Measurements from ENCODE around the gene FBN3. TPM values are rescaled to one million over a fixed set of nuclear protein-coding genes. Genes with fewer than 3 reads are reported as not detected.

The FBN3 gene
- total and polyA plus RNA-seq, 2 donors (not counting 1 experiment from before 2014, with no cell fraction given) = not detected

- peaks cover 12% of the 10 kb centered on the region for H3K27me3 Mint-ChIP-seq
- Histone ChIP-seq H4K20me1 (ENCODE audit: control insufficient read depth, insufficient read depth, low read length, poor library complexity, severe bottlenecking) (no peaks in the 10 kb centered on the region), H3K9ac (ENCODE audit: low read length) (no peak overlapping the region), H3K27me3 (replicated peaks in 1 of 4; ENCODE audit: control extremely low read depth in 1 of 4, control insufficient read depth in 3 of 4, insufficient read depth in 4 of 4, low read length in 3 of 4) (no peaks in the 10 kb centered on the region), H3K4me2 (replicated peaks; ENCODE audit: low read depth, low read length, poor library complexity, severe bottlenecking) (no peak overlapping the region), H3K4me1 (ENCODE audit: control insufficient read depth in 2 of 2, insufficient read depth in 2 of 2, low read length in 2 of 2) (no peaks in the 10 kb centered on the region), H2AFZ (ENCODE audit: insufficient read depth, low read depth, low read length, poor library complexity, severe bottlenecking) (no peak overlapping the region), H3K79me2 (ENCODE audit: control insufficient read depth, insufficient read depth, low read length) (no peaks in the 10 kb centered on the region), H3K9me3 (ENCODE audit: control extremely low read depth in 1 of 3, control insufficient read depth in 2 of 3, insufficient read depth in 1 of 3, low read length in 2 of 3) (no peaks in the 10 kb centered on the region), H3K4me3 (ENCODE audit: control extremely low read depth in 1 of 5, extremely low read depth in 1 of 5, insufficient read depth in 1 of 5, low read depth in 2 of 5, low read length in 4 of 5) (no peak overlapping the region), H3K27ac (ENCODE audit: low read length in 2 of 2) (no peak overlapping the region), H3K36me3 (replicated peaks in 1 of 2; ENCODE audit: control extremely low read depth in 1 of 2, control insufficient read depth in 1 of 2, extremely low read depth in 1 of 2, insufficient read depth in 2 of 2, low read length in 1 of 2) (no peaks in the 10 kb centered on the region)
- no peak for ATAC-seq (ENCODE audit: low read depth)
- WGBS (ENCODE audit: insufficient coverage) = 91% methylated on average over 18 of the region's 18 CpGs
- H3K27ac Mint-ChIP-seq = no peak overlapping the region
- no peak for TF ChIP-seq EZH2 (IDR thresholded peaks at IDR 0.05; ENCODE audit: borderline replicate concordance, insufficient read depth, low read depth, low read length, poor library complexity, severe bottlenecking)
- TF ChIP-seq CTCF (IDR thresholded peaks at IDR 0.05) = no peak
- ChIA-PET CTCF (interaction anchor here (0.7 kb wide), 1 partner anchor 33 kb away, joined by 3 read pairs; no protein-coding TSS in a partner anchor), POLR2A (no interaction called here)
- H3K4me3 Mint-ChIP-seq = no peak overlapping the region
- intact Hi-C loops (cut with micrococcal nuclease) = no loop called here
- H3K4me1 Mint-ChIP-seq = no peaks in the 10 kb centered on the region
- no peak for DNase-seq
- no peaks in the 10 kb centered on the region for H3K9me3 Mint-ChIP-seq (ENCODE audit: insufficient read depth)
These were observed 22.9 kb downstream of the FBN3 start for GRCh38 chr19:8126511-8126910.

- Histone ChIP-seq H3K36me3 (replicated peaks in 1 of 2; ENCODE audit: control extremely low read depth in 1 of 2, control insufficient read depth in 1 of 2, extremely low read depth in 1 of 2, insufficient read depth in 2 of 2, low read length in 1 of 2) (no peaks in the 10 kb centered on the region), H3K4me1 (ENCODE audit: control insufficient read depth in 2 of 2, insufficient read depth in 2 of 2, low read length in 2 of 2) (no peaks in the 10 kb centered on the region), H3K4me3 (ENCODE audit: control extremely low read depth in 1 of 5, extremely low read depth in 1 of 5, insufficient read depth in 1 of 5, low read depth in 2 of 5, low read length in 4 of 5) (no peak overlapping the region), H3K79me2 (ENCODE audit: control insufficient read depth, insufficient read depth, low read length) (no peaks in the 10 kb centered on the region), H3K27me3 (replicated peaks in 1 of 4; ENCODE audit: control extremely low read depth in 1 of 4, control insufficient read depth in 3 of 4, insufficient read depth in 4 of 4, low read length in 3 of 4) (no peaks in the 10 kb centered on the region), H3K9me3 (ENCODE audit: control extremely low read depth in 1 of 3, control insufficient read depth in 2 of 3, insufficient read depth in 1 of 3, low read length in 2 of 3) (no peaks in the 10 kb centered on the region), H4K20me1 (ENCODE audit: control insufficient read depth, insufficient read depth, low read length, poor library complexity, severe bottlenecking) (no peaks in the 10 kb centered on the region), H3K27ac (ENCODE audit: low read length in 2 of 2) (no peak overlapping the region), H2AFZ (ENCODE audit: insufficient read depth, low read depth, low read length, poor library complexity, severe bottlenecking) (no peak overlapping the region), H3K9ac (ENCODE audit: low read length) (no peak overlapping the region), H3K4me2 (replicated peaks; ENCODE audit: low read depth, low read length, poor library complexity, severe bottlenecking) (no peak overlapping the region)
- Mint-ChIP-seq H3K27me3 (peaks cover 12% of the 10 kb centered on the region), H3K4me3 (no peak overlapping the region), H3K4me1 (no peaks in the 10 kb centered on the region), H3K27ac (no peak overlapping the region), H3K9me3 (ENCODE audit: insufficient read depth) (no peaks in the 10 kb centered on the region)
- TF ChIP-seq EZH2 (IDR thresholded peaks at IDR 0.05; ENCODE audit: borderline replicate concordance, insufficient read depth, low read depth, low read length, poor library complexity, severe bottlenecking) = no peak
- TF ChIP-seq CTCF (IDR thresholded peaks at IDR 0.05) = no peak
- no peak for ATAC-seq (ENCODE audit: low read depth)
- WGBS (ENCODE audit: insufficient coverage) = 94% methylated on average over 15 of the region's 15 CpGs
- no peak for DNase-seq
- POLR2A ChIA-PET = no interaction called here
- intact Hi-C loops (cut with micrococcal nuclease) = no loop called here
- CTCF ChIA-PET = no interaction called here
These were observed 23.4 kb downstream of the FBN3 start for GRCh38 chr19:8126008-8126407.

Measured in B cell (primary cell).